Retina (tissue), 1 donor: ENCODE data around the gene CYP4V2.
A peak's percentile ranks its signal among the peaks of the same experiment; 100 is the strongest.

Experiments used
- DNase-seq: peaks from one replicate; pipeline ENCODE4 v3.0.0-alpha.2; 2016

Gene CYP4V2

GRCh38 chr4:186191200-186192065, at the start of gene CYP4V2:
CYP4V2 (plus strand) TSS chr4:186191567; CDS start chr4:186191824, 257 bp downstream.
- DNase-seq: peak; percentile 95

- peak; percentile 86 for DNase-seq
Measured at GRCh38 chr4:186144198-186144945, 47.0 kb upstream of the CYP4V2 start.

GRCh38 chr4:186144946-186145569, 46.3 kb upstream of the CYP4V2 start:
- DNase-seq: peak; percentile 90

GRCh38 chr4:186146458-186146857, 44.9 kb upstream of the CYP4V2 start:
- no peak for DNase-seq

- no peak for DNase-seq
Measured at GRCh38 chr4:186148336-186148975, 42.9 kb upstream of the CYP4V2 start.

- no peak for DNase-seq
Measured at GRCh38 chr4:186149872-186150271, 41.5 kb upstream of the CYP4V2 start.

GRCh38 chr4:186150926-186151325, 40.4 kb upstream of the CYP4V2 start:
- no peak for DNase-seq

- DNase-seq: no peak
Measured at GRCh38 chr4:186151499-186151898, 39.9 kb upstream of the CYP4V2 start.

GRCh38 chr4:186158021-186158813, 33.1 kb upstream of the CYP4V2 start:
- peak; percentile 69 for DNase-seq

GRCh38 chr4:186158966-186159365, 32.4 kb upstream of the CYP4V2 start:
- no peak for DNase-seq

- no peak for DNase-seq
Measured at GRCh38 chr4:186159613-186160012, 31.8 kb upstream of the CYP4V2 start.

GRCh38 chr4:186161138-186161537, 30.2 kb upstream of the CYP4V2 start:
- no peak for DNase-seq

- DNase-seq: no peak
Measured at GRCh38 chr4:186166852-186167512, 24.4 kb upstream of the CYP4V2 start.

GRCh38 chr4:186167605-186168004, 23.8 kb upstream of the CYP4V2 start:
- DNase-seq: no peak

GRCh38 chr4:186168750-186169149, 22.6 kb upstream of the CYP4V2 start:
- DNase-seq: no peak

- peak; percentile 64 for DNase-seq
Measured at GRCh38 chr4:186169333-186169944, 21.9 kb upstream of the CYP4V2 start.

GRCh38 chr4:186169945-186170802, 21.2 kb upstream of the CYP4V2 start:
- no peak for DNase-seq

- DNase-seq: no peak
Measured at GRCh38 chr4:186170966-186171365, 20.4 kb upstream of the CYP4V2 start.

GRCh38 chr4:186172546-186172945, 18.8 kb upstream of the CYP4V2 start:
- DNase-seq: no peak

- no peak for DNase-seq
Measured at GRCh38 chr4:186188107-186188506, 3.3 kb upstream of the CYP4V2 start.
